GM19035 (cell line): ENCODE data around the gene ITPR3.

ENCODE experiments used
- ATAC-seq: cut with Tn5 transposase; IDR thresholded peaks from one replicate; pipeline ENCODE4 v1.9.1; 2021; ENCODE audit not compliant: unreplicated experiment

The ITPR3 gene

GRCh38 chr6:33664506-33665057, 43.5 kb downstream of the ITPR3 start:
- ATAC-seq, result no peak

DNA sequence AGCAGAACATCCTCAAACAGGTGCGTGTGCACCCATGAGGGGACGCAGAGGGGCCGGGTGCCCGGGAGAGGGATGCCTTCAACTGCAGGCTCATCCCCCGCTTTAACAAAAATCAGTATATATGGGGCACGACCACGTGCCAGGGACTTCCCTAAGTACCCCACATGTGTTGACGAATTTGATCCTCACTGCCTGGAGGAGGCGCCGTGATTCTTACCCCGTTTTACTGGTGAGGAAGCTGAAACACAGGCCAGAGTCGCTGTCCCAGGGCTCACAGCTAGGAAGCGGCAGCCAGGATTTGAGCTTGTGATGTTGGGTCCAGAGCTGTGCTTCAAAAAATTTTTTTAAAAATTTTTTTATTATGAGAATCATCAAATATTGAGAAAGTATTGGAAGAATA, 44.8 kb downstream of the ITPR3 start:
- no peak for ATAC-seq

DNA sequence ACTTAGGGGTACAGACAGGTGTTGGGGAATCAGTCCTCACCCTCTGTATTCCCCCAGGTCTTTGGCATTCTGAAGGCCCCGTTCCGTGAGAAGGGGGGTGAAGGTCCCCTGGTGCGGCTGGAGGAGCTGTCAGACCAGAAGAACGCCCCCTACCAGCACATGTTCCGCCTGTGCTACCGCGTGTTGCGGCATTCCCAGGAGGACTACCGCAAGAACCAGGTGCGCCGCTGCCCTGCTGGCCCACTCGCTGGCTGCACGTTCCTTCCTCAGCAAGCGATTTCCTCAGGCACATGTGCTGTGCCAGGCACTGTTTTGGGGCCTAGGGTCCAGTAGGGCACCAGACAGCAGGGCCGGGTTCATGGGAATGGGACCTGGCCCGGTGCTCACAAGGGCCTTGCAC, 46.0 kb downstream of the ITPR3 start:
- ATAC-seq, result no peak

DNA sequence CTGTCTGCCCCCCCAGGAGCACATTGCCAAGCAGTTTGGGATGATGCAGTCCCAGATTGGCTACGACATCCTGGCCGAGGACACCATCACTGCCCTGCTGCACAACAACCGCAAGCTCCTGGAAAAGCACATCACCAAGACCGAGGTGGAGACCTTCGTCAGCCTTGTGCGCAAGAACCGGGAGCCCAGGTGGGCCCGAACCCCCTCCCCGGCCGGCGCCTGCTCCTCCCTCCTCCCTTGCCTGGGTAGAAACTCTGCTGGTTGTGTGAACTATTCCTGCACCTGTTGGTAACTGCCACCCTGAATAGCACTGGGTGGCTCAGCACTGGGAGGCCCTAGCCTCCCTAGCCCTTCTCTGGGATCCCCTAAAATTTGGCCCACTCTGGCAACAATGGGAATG, 46.7 kb downstream of the ITPR3 start:
- no peak for ATAC-seq

- ATAC-seq, result no peak
These were observed 47.2 kb downstream of the ITPR3 start for GRCh38 chr6:33668328-33668727.

GRCh38 chr6:33668914-33669313, 47.8 kb downstream of the ITPR3 start:
- no peak for ATAC-seq

- no peak for ATAC-seq
These were observed 49.1 kb downstream of the ITPR3 start for GRCh38 chr6:33670086-33670660.

DNA sequence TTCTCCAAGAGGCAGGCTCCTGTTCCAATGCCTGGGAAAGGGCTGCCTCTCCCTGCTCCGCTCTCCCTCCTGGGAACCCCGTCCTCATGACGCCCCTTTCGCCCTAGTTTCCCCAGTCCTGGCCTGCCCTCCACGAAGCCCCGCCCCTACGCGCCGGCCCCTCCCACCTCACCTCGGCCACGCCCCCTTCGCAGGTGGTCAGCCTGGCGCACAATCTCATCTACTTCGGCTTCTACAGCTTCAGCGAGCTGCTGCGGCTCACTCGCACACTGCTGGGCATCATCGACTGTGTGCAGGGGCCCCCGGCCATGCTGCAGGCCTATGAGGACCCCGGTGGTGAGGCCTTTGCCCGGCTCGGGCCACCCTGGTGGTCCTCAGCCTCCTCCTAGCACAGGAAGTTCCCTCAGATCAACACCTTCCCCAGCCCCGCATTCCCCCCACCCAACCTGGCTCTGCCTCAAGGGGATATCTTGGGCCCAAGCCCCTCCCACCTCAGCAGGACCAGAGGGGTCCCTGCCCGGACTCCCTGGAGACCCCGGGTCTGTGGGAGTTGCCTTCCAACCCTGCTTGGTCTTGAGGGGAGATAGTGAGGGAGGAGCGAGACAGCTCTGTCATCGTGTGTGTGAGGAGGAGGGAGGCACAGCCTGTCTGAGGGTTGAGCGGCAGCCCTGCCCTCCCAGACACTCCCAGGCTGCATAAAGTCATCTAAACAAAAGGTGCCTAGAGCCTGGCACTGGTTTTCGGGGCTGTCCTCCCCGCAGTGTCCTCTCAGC, 50.0 kb downstream of the ITPR3 start:
- no peak for ATAC-seq

- ATAC-seq, result no peak
These were observed 50.6 kb downstream of the ITPR3 start for GRCh38 chr6:33671744-33672072.

GRCh38 chr6:33672808-33673207, 51.7 kb downstream of the ITPR3 start:
- no peak for ATAC-seq

- ATAC-seq, result no peak
These were observed 52.7 kb downstream of the ITPR3 start for GRCh38 chr6:33673851-33674250.

- ATAC-seq, result no peak
These were observed 54.8 kb downstream of the ITPR3 start for GRCh38 chr6:33675968-33676367.

DNA sequence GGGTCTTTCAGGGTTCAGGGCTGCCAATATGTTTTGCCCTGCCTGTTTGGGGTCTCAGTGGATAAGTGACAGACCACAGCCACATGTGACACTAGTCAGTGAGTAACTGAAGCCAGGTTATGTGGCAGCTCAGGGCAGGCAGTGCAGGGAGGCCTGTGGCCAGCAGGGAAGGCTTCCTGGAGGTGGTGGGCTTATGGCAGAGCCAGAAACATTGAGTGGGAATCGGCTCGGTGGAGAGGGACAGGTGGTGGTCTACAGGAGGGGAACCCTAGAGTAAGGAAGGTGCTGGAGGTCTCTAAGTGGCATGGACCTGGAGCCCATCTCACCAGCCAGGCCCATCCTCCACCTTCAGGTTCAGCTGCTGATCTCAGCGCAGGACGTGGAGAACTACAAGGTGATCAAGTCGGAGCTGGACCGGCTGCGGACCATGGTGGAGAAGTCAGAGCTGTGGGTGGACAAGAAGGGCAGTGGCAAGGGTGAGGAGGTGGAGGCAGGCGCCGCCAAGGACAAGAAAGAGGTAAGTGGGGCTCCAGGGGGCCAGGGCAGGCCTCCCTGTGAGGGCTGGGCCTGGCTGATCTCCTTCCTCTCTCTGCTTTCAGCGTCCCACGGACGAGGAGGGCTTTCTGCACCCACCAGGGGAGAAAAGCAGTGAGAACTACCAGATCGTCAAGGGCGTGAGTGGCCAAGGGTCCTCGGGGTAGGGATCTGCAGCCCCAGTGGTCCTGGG, 55.5 kb downstream of the ITPR3 start:
- ATAC-seq, result no peak

DNA sequence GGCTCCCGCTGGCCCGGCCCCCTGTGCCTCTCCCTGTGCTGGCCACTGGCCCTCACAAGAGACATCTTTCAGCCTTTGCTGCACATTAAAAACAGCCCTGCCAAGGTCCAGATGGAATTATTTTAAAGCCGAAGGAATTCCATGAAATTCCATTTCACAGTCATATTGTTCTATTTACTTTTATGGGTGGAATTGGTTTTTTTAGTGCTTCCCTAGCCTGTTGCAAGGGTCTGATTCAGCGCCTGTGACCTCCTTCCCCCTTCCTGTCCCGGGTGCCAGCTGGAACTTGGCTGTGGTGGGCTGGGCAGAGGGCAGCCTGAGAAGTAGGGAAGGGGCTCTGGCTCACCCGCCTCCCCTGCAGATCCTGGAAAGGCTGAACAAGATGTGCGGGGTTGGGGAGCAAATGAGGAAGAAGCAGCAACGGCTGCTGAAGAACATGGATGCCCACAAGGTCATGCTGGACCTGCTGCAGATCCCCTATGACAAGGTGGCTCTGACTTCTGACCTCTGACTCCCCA, 56.1 kb downstream of the ITPR3 start:
- no peak for ATAC-seq

- ATAC-seq, result no peak
These were observed 56.6 kb downstream of the ITPR3 start for GRCh38 chr6:33677689-33678088.

DNA sequence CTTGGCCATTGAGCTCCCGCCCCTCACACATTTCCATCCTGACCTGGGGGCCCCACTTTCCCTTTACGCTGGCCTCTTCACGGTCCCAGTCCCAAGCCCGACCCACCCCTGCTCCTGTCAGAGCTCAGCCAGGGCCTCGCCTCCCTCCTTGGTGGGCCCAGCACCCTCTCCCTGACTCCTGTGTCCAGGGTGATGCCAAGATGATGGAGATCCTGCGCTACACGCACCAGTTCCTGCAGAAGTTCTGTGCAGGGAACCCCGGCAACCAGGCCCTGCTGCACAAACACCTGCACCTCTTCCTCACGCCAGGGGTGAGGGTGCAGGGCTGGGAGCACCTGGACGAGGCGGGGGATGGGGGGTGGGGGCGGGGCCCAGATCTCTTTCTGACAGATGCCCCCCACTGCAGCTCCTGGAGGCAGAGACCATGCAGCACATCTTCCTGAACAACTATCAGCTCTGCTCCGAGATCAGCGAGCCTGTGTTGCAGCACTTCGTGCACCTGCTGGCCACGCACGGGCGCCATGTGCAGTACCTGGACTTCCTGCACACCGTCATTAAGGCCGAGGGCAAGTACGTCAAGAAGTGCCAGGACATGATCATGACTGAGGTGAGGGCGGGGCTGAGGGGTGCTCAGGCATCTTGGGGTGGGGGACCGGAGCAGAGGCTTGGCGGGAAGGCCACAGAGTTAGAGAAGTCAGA, 57.3 kb downstream of the ITPR3 start:
- ATAC-seq, result no peak

GRCh38 chr6:33678932-33679490, 57.9 kb downstream of the ITPR3 start:
- ATAC-seq, result no peak

DNA sequence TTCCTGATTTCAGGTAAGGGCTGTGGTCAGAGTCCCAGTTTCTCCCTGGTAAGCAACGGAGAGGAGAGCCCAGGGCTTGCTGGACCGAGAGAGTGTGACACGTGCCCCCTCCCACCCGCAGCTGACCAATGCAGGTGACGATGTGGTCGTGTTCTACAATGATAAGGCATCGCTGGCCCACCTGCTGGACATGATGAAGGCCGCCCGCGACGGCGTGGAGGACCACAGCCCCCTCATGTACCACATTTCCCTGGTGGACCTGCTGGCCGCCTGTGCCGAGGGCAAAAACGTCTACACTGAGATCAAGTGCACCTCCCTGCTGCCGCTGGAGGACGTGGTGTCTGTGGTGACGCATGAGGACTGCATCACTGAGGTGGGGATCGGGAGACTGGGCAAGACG, 58.6 kb downstream of the ITPR3 start:
- no peak for ATAC-seq

- no peak for ATAC-seq
These were observed 61.2 kb downstream of the ITPR3 start for GRCh38 chr6:33682341-33682740.

- ATAC-seq, result no peak
These were observed 62.0 kb downstream of the ITPR3 start for GRCh38 chr6:33683051-33683571.
